A549 (cell line): ENCODE measurements around the gene PRKCE. TPM values are rescaled to one million over a fixed set of nuclear protein-coding genes. Genes with fewer than 3 reads are reported as not detected.

Experiments used
- ATAC-seq, 2 experiments: fragments of 200-7000 bp in 1 of 2; fragments of >200 bp in 1 of 2; cut with Nextera tagmentation in 1 of 2; cut with Tn5 transposase in 1 of 2; 3 replicates each; pipeline versions ENCODE4 v1.8.0 to v1.9.1; 2018 to 2020; ENCODE audit warnings: mild to moderate bottlenecking in 1 of 2, moderate library complexity in 1 of 2
- CTCF ChIA-PET: fragments of 300-600 bp; sonication (Branson Sonifier 250); formaldehyde crosslinking; extraction: SDS; loops from one replicate; lab custom pipeline; 2021; ENCODE audit warnings: antibody characterized with exemption, inconsistent platforms; lab: Yijun Ruan, JAX
- POLR2A ChIA-PET: fragments of 350-600 bp; formaldehyde crosslinking; extraction: SDS; loops from one replicate; lab custom pipeline; 2021; ENCODE audit warnings: antibody characterized with exemption, inconsistent platforms; lab: Yijun Ruan, JAX
- DNase-seq, 2 experiments: peaks; one replicate each; pipeline versions ENCODE4 v3.0.0 to v3.0.0-alpha.2; 2011 to 2016; ENCODE audit warnings: low read depth in 1 of 2, low spot score in 1 of 2
- FAIRE-seq: peaks from 2 replicates; lab custom pipeline; 2011; peaks lifted over from hg19 to GRCh38; lab: Jason Lieb, UNC
- H3K27ac ChIP-seq, 2 experiments: fragments of >200 bp; sonication (Bioruptor Twin); formaldehyde crosslinking; 3 replicates each; pipeline ENCODE4 v1.5.1; 2016 to 2017
- H3K4me1 ChIP-seq: fragments of >200 bp; sonication (Bioruptor Twin); formaldehyde crosslinking; 3 replicates; pipeline ENCODE4 v1.6.1; 2016
- H3K4me2 ChIP-seq: fragments of >200 bp; sonication (Bioruptor Twin); formaldehyde crosslinking; 3 replicates; pipeline ENCODE4 v1.6.1; 2016
- H3K4me3 ChIP-seq: fragments of >200 bp; sonication (Bioruptor Twin); formaldehyde crosslinking; 3 replicates; pipeline ENCODE4 v1.5.1; 2016
- H3K9me3 ChIP-seq: fragments of >200 bp; sonication (Bioruptor Twin); formaldehyde crosslinking; 3 replicates; pipeline ENCODE4 v1.6.1; 2016
- ATOH8 ChIP-seq: fragments of 250-450 bp; sonication (Bioruptor Pico); IDR thresholded peaks from 2 replicates; pipeline ENCODE4 v1.5.0; 2020; ENCODE audit warnings: low read depth, mild to moderate bottlenecking, moderate library complexity
- CBX2 ChIP-seq: fragments of 200-600 bp; sonication (generic); IDR thresholded peaks from 2 replicates; pipeline ENCODE4 v1.6.1; 2016; ENCODE audit warnings: low read depth, mild to moderate bottlenecking, borderline replicate concordance
- CHD2 ChIP-seq: fragments of 150-350 bp; IDR thresholded peaks from 2 replicates; pipeline ENCODE4 v1.6.1; 2014; ENCODE audit warnings: low read length; ENCODE audit not compliant: partially characterized antibody
- CHD4 ChIP-seq: fragments of 200-600 bp; sonication (generic); IDR thresholded peaks from 2 replicates; pipeline ENCODE4 v1.6.1; 2016; ENCODE audit warnings: antibody characterized with exemption, mild to moderate bottlenecking, borderline replicate concordance
- CTCF ChIP-seq: fragments of >200 bp; sonication (Bioruptor Twin); formaldehyde crosslinking; IDR thresholded peaks from 3 replicates; pipeline ENCODE4 v1.5.1; 2016
- EHF ChIP-seq: fragments of 250-450 bp; sonication (Bioruptor Pico); IDR thresholded peaks from 2 replicates; pipeline ENCODE4 v1.5.0; 2020; ENCODE audit warnings: mild to moderate bottlenecking
- ELK1 ChIP-seq: fragments of 150-350 bp; IDR thresholded peaks from 2 replicates; pipeline ENCODE4 v1.6.1; 2014; ENCODE audit warnings: low read depth, mild to moderate bottlenecking, low read length
- EP300 ChIP-seq, 2 experiments: fragments of >200 bp; sonication (Bioruptor Twin); formaldehyde crosslinking; IDR thresholded peaks; 2 replicates in 1 of 2; 3 replicates in 1 of 2; pipeline ENCODE4 v1.6.1; 2016 to 2017
- FOXS1 ChIP-seq: fragments of 250-450 bp; sonication (Bioruptor Pico); IDR thresholded peaks from 2 replicates; pipeline ENCODE4 v1.5.0; 2020; ENCODE audit warnings: mild to moderate bottlenecking, moderate library complexity
- HMGXB4 ChIP-seq: fragments of 250-450 bp; sonication (Bioruptor Pico); IDR thresholded peaks from 2 replicates; pipeline ENCODE4 v1.5.0; 2021; ENCODE audit warnings: mild to moderate bottlenecking, moderate library complexity, borderline replicate concordance
- HOXB13 ChIP-seq: fragments of 250-450 bp; sonication (Bioruptor Pico); IDR thresholded peaks from 2 replicates; pipeline ENCODE4 v1.5.0; 2020; ENCODE audit warnings: low read depth, mild to moderate bottlenecking, moderate library complexity
- HOXB5 ChIP-seq: fragments of 250-450 bp; sonication (Bioruptor Pico); IDR thresholded peaks from 2 replicates; pipeline ENCODE4 v1.5.0; 2020; ENCODE audit warnings: mild to moderate bottlenecking, moderate library complexity
- KDM1A ChIP-seq: fragments of 200-600 bp; sonication (generic); IDR thresholded peaks from 2 replicates; pipeline ENCODE4 v1.6.1; 2016; ENCODE audit warnings: low read depth, mild to moderate bottlenecking
- MAX ChIP-seq: IDR thresholded peaks from 2 replicates; pipeline ENCODE4 v1.6.1; 2012
- NFE2L2 ChIP-seq: fragments of 150-350 bp; conservative IDR thresholded peaks from 2 replicates; pipeline ENCODE4 v1.6.1; 2014; ENCODE audit warnings: low read length
- NPAS2 ChIP-seq: fragments of 250-450 bp; sonication (Bioruptor Pico); IDR thresholded peaks from 2 replicates; pipeline ENCODE4 v1.8.0; 2022; ENCODE audit warnings: mild to moderate bottlenecking, moderate library complexity, borderline replicate concordance
- NR3C1 ChIP-seq: fragments of >200 bp; sonication (Bioruptor Twin); formaldehyde crosslinking; IDR thresholded peaks from 3 replicates; pipeline ENCODE4 v1.6.1; 2017
- PHF8 ChIP-seq: fragments of 200-600 bp; sonication (generic); IDR thresholded peaks from 2 replicates; pipeline ENCODE4 v1.6.1; 2016; ENCODE audit warnings: low read depth, mild to moderate bottlenecking, antibody characterized with exemption, moderate library complexity, borderline replicate concordance
- REST ChIP-seq: fragments of 200-600 bp; sonication (generic); IDR thresholded peaks from 2 replicates; pipeline ENCODE4 v1.6.1; 2016; ENCODE audit warnings: antibody characterized with exemption, mild to moderate bottlenecking, moderate library complexity
- RFX5 ChIP-seq: fragments of 450-650 bp; IDR thresholded peaks from 2 replicates; pipeline ENCODE4 v1.7.1; 2014; ENCODE audit warnings: antibody characterized with exemption, mild to moderate bottlenecking, moderate library complexity
- RNF2 ChIP-seq: fragments of 200-600 bp; sonication (generic); IDR thresholded peaks from 2 replicates; pipeline ENCODE4 v1.6.1; 2016; ENCODE audit warnings: low read depth, mild to moderate bottlenecking, antibody characterized with exemption, moderate library complexity, borderline replicate concordance
- SMC3 ChIP-seq: fragments of >200 bp; sonication (Bioruptor Twin); formaldehyde crosslinking; IDR thresholded peaks from 3 replicates; pipeline ENCODE4 v1.6.1; 2018; ENCODE audit warnings: inconsistent platforms
- SREBF2 ChIP-seq: fragments of 450-650 bp; IDR thresholded peaks from 2 replicates; pipeline ENCODE4 v1.6.1; 2014; ENCODE audit warnings: mild to moderate bottlenecking, moderate library complexity
- TFCP2L1 ChIP-seq: fragments of 250-450 bp; sonication (Bioruptor Pico); IDR thresholded peaks from 2 replicates; pipeline ENCODE4 v1.5.0; 2021; ENCODE audit warnings: mild to moderate bottlenecking
- USF2 ChIP-seq: fragments of 450-650 bp; IDR thresholded peaks from 2 replicates; pipeline ENCODE4 v1.6.1; 2014; ENCODE audit warnings: antibody characterized with exemption
- ZSCAN20 ChIP-seq: fragments of 250-450 bp; sonication (Bioruptor Pico); IDR thresholded peaks from 2 replicates; pipeline ENCODE4 v1.8.0; 2022; ENCODE audit warnings: mild to moderate bottlenecking, moderate library complexity
- WGBS: methylation state at CpG from one replicate; pipeline ENCODE4 v1.1.6; 2017; ENCODE audit errors: missing lambda C conversion rate; 5-methylcytosine and 5-hydroxymethylcytosine counted together
- polyA plus RNA-seq, 4 experiments: library from polyadenylated mRNA; depleted of rRNA in 3 of 4; stranded (reverse); fragments of >200 nt; fragmentation: RNase III in 1 of 4; extraction: RNeasy Plus Mini Kit Qiagen cat#74134 plus additional on column Dnase treatment in 1 of 4; gene quantifications; 2 replicates in 3 of 4; 3 replicates in 1 of 4; pipeline ENCODE4 v1.2.3, GENCODE V29; 2011 to 2017

The PRKCE gene
- polyA plus RNA-seq, 2 of the 4 experiments (the other 2 are of a cell fraction) = 11.5 to 12.0 TPM

GRCh38 chr2:45840481-45840880, 189.0 kb downstream of the PRKCE start:
- ATAC-seq (no peak), FAIRE-seq (no peak), DNase-seq (no peak)
- Histone ChIP-seq H3K4me3 (no peak overlapping the region), H3K27ac (no peak overlapping the region), H3K4me2 (no peak overlapping the region), H3K4me1 (no peaks in the 10 kb centered on the region), H3K9me3 (no peaks in the 10 kb centered on the region)
- WGBS = 70% methylated on average over 9 of the region's 9 CpGs
- ChIA-PET CTCF (interaction anchor here (1.1 kb wide), 1 partner anchor 10 kb away, joined by 3 read pairs; no protein-coding TSS in a partner anchor), POLR2A (no interaction called here)
- TF ChIP-seq SMC3 (no peak), NFE2L2 (no peak), REST (no peak), MAX (no peak), RNF2 (no peak), NPAS2 (CRISPR knock-in tag) (no peak), HMGXB4 (no peak), EP300 (IDR thresholded peaks at IDR 0.05) (no peak), ATOH8 (CRISPR knock-in tag) (no peak), HOXB5 (CRISPR knock-in tag) (no peak), EHF (CRISPR knock-in tag) (no peak), KDM1A (no peak), RFX5 (no peak), CHD2 (no peak), SREBF2 (no peak), FOXS1 (CRISPR knock-in tag) (no peak), USF2 (no peak)

- ChIA-PET CTCF (interaction anchor here (0.9 to 1.5 kb wide), 2 partner anchors 9 to 10 kb away, joined by 3 to 5 read pairs; no protein-coding TSS in a partner anchor), POLR2A (no interaction called here)
- no peak overlapping the region for H3K4me2 ChIP-seq
- H3K9me3 ChIP-seq = no peaks in the 10 kb centered on the region
- H3K4me1 ChIP-seq = no peaks in the 10 kb centered on the region
- no peak overlapping the region for H3K4me3 ChIP-seq
- FAIRE-seq = no peak
- WGBS = 89% methylated on average over 4 of the region's 4 CpGs
- no peak overlapping the region for H3K27ac ChIP-seq
- no peak for DNase-seq
- no peak for ATAC-seq
- no peak for TF ChIP-seq EP300 (IDR thresholded peaks at IDR 0.05)
- no peak for TF ChIP-seq PHF8
- TF ChIP-seq TFCP2L1 (CRISPR knock-in tag) = no peak
- TF ChIP-seq ZSCAN20 (CRISPR knock-in tag) = no peak
- no peak for TF ChIP-seq CHD4
- TF ChIP-seq SMC3 = no peak
- no peak for TF ChIP-seq ELK1
- no peak for TF ChIP-seq NR3C1
- TF ChIP-seq FOXS1 (CRISPR knock-in tag) = no peak
- no peak for TF ChIP-seq CBX2
- no peak for TF ChIP-seq HOXB13 (CRISPR knock-in tag)
- no peak for TF ChIP-seq CTCF
These were observed 190.4 kb downstream of the PRKCE start for GRCh38 chr2:45841752-45842407.
